ENCODE results near the gene ZNF573. TPM values are rescaled to one million over a fixed set of nuclear protein-coding genes. Genes with fewer than 3 reads are reported as not detected.

Gene ZNF573
- total and polyA plus RNA-seq, 2 of the 13 experiments (the other 11 are each of a cell fraction or from before 2014, with no cell fraction given): 3.1 to 9.3 TPM

DNA sequence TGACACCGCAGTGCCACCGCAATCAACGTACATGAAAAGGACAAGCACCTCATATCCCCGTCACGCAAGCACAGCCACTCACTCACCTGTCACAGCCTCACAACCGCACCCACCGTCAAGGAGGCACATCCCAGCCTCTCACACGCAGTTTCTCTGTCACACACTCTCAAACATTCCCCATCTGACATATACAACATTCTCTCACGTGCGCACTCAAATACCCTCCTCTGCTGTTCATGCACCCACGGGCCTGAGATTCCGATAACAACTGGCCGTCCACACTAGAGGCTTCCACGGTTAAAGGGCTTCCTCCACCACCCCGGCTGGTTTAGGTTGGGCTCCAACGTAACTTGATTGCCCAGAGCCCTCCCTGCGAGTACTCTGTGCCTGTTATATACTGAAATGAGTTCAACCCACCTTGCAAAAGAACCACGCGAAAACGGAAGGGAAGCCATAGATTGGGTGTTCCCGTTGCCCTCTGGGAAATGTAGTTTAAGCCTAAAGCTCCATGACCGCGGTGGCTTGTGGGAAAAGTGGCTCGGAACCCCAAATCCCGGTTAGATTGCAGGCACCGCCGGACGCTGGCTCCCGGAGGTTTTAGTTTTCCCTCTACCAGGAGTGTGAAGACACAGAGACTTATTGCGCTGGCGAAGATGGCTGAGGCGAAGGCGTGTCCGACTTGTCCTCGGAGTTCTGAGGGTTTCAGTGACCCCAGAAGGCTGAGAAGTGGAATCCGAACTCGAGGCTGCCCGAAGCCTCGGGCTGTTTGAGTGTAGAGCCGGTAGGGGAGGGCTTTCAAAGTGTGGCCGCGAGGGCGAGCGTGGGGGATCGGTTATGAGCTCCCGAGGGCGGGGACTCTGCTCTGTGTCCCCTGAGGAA, at the start of gene ZNF573 (continued):
- TF ChIP-seq, protein P1, sequence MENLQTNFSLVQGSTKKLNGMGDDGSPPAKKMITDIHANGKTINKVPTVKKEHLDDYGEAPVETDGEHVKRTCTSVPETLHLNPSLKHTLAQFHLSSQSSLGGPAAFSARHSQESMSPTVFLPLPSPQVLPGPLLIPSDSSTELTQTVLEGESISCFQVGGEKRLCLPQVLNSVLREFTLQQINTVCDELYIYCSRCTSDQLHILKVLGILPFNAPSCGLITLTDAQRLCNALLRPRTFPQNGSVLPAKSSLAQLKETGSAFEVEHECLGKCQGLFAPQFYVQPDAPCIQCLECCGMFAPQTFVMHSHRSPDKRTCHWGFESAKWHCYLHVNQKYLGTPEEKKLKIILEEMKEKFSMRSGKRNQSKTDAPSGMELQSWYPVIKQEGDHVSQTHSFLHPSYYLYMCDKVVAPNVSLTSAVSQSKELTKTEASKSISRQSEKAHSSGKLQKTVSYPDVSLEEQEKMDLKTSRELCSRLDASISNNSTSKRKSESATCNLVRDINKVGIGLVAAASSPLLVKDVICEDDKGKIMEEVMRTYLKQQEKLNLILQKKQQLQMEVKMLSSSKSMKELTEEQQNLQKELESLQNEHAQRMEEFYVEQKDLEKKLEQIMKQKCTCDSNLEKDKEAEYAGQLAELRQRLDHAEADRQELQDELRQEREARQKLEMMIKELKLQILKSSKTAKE (CRISPR knock-in tag; IDR thresholded peaks at IDR 0.05; ENCODE audit: borderline replicate concordance): no peak
- TF ChIP-seq ZNF451 (CRISPR knock-in tag; IDR thresholded peaks at IDR 0.05) (no peak), SIN3A (IDR thresholded peaks at IDR 0.05; ENCODE audit: borderline replicate concordance, low read depth, low read length) (peak; percentile 82; the same call in 1 of the 2 replicates), ZNF782 (CRISPR knock-in tag; IDR thresholded peaks at IDR 0.05; ENCODE audit: borderline replicate concordance) (no peak), RXRB (CRISPR knock-in tag; IDR thresholded peaks at IDR 0.05; ENCODE audit: borderline replicate concordance) (peak; percentile 57; the same call in 1 of the 2 replicates), ZFP41 (CRISPR knock-in tag; IDR thresholded peaks at IDR 0.05; ENCODE audit: borderline replicate concordance) (no peak), ZGPAT (CRISPR knock-in tag; IDR thresholded peaks at IDR 0.05) (peak; percentile 67; the same call in 1 of the 2 replicates), TBL1XR1 (IDR thresholded peaks at IDR 0.05; ENCODE audit: borderline replicate concordance, low read length, partially characterized antibody) (no peak), ZNF781 (CRISPR knock-in tag; IDR thresholded peaks at IDR 0.05; ENCODE audit: borderline replicate concordance, not compliant biosample characterization) (peak; percentile 48), CCAR2 (optimal IDR thresholded peaks at IDR 0.05; ENCODE audit: low read depth, low read length) (no peak), ZC3H13 (CRISPR knock-in tag; IDR thresholded peaks at IDR 0.05) (no peak), NR2C2 (CRISPR knock-in tag; IDR thresholded peaks at IDR 0.05; ENCODE audit: borderline replicate concordance) (peak; percentile 81), IKZF5 (CRISPR knock-in tag; IDR thresholded peaks at IDR 0.05) (no peak), TCF7 (IDR thresholded peaks at IDR 0.05; ENCODE audit: low read depth) (no peak), THYN1 (CRISPR knock-in tag; IDR thresholded peaks at IDR 0.05; ENCODE audit: borderline replicate concordance, low read depth) (no peak), ZMYM3 (CRISPR knock-in tag; IDR thresholded peaks at IDR 0.05) (no peak), CEBPB (IDR thresholded peaks at IDR 0.05; ENCODE audit: borderline replicate concordance, low read depth, low read length) (peak; percentile 21; the same call in 1 of the 2 replicates)

Measured in HepG2 (cell line).